ENCODE measurements around the gene IL1RAPL1.

The IL1RAPL1 gene

GRCh38 chrX:29852767-29853166 is 1265.5 kb downstream of the IL1RAPL1 start:
- TF ChIP-seq CTCF (IDR thresholded peaks at IDR 0.05) (no peak), ZFX (IDR thresholded peaks at IDR 0.05; ENCODE audit: borderline replicate concordance) (no peak)

GRCh38 chrX:29858714-29859113 is 1271.5 kb downstream of the IL1RAPL1 start:
- TF ChIP-seq CTCF (IDR thresholded peaks at IDR 0.05), result no peak
- no peak for TF ChIP-seq ZFX (IDR thresholded peaks at IDR 0.05; ENCODE audit: borderline replicate concordance)

More at GRCh38 chrX:29852767-29853166, 1265.5 kb downstream of the IL1RAPL1 start:
- H3K27ac ChIP-seq, result no peak overlapping the region

GRCh38 chrX:29862126-29862677 is 1275.0 kb downstream of the IL1RAPL1 start:
- H3K27ac ChIP-seq, result no peak overlapping the region
- TF ChIP-seq ZFX (IDR thresholded peaks at IDR 0.05; ENCODE audit: borderline replicate concordance) (no peak), CTCF (IDR thresholded peaks at IDR 0.05) (no peak)

More at GRCh38 chrX:29858714-29859113, 1271.5 kb downstream of the IL1RAPL1 start:
- H3K27ac ChIP-seq, result no peak overlapping the region

GRCh38 chrX:29867971-29868370 is 1280.7 kb downstream of the IL1RAPL1 start:
- no peak for TF ChIP-seq CTCF (IDR thresholded peaks at IDR 0.05)
- TF ChIP-seq ZFX (IDR thresholded peaks at IDR 0.05; ENCODE audit: borderline replicate concordance), result no peak
- no peak overlapping the region for H3K27ac ChIP-seq

GRCh38 chrX:29869837-29870236 is 1282.6 kb downstream of the IL1RAPL1 start:
- no peak overlapping the region for H3K27ac ChIP-seq
- TF ChIP-seq CTCF (IDR thresholded peaks at IDR 0.05) (no peak), ZFX (IDR thresholded peaks at IDR 0.05; ENCODE audit: borderline replicate concordance) (no peak)

- no peak for TF ChIP-seq ZFX (IDR thresholded peaks at IDR 0.05; ENCODE audit: borderline replicate concordance)
- no peak for TF ChIP-seq CTCF (IDR thresholded peaks at IDR 0.05)
- H3K27ac ChIP-seq, result no peak overlapping the region
Observed at GRCh38 chrX:29870608-29871007, 1283.4 kb downstream of the IL1RAPL1 start.

- no peak for TF ChIP-seq CTCF (IDR thresholded peaks at IDR 0.05)
- TF ChIP-seq ZFX (IDR thresholded peaks at IDR 0.05; ENCODE audit: borderline replicate concordance), result no peak
- no peak overlapping the region for H3K27ac ChIP-seq
Observed at GRCh38 chrX:29872831-29873230, 1285.6 kb downstream of the IL1RAPL1 start.
